ENCODE measurements around the gene PLCE1.
A peak's percentile ranks its signal among the peaks of the same experiment; 100 is the strongest.

DNA sequence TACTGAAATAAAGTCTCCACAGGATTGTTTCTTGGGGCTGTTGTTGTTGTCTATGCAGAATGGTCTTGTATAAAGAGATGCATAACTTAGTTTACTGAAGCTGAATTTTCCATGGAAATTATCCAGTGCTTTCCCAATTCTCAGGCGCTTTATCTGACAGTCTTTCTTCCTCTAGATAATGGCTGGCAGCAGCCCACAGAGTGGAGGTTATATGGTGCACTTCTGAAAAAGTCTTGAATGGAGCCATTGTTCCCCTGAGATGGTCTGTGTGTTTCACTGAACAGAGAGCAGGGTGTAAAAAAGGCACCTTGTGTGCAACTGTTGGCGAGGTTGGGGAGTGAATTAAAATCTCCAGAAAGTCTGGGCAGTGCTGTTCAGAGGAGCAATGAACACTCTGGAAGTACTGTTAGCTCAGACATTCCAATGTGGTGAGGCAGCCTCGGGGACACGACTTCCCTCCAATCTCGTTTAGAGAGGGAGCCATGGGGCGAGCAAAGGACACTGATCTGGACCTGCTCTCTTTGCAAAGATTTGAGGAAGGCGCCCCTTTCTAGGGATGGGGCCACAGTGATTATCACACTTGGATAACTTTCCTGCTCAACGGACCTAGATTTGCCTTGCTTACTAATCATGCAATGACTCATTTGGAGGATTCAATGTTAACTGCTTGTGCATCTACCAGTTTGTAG lies 2.0 kb upstream of the PLCE1 start:
- TF ChIP-seq, protein P1, sequence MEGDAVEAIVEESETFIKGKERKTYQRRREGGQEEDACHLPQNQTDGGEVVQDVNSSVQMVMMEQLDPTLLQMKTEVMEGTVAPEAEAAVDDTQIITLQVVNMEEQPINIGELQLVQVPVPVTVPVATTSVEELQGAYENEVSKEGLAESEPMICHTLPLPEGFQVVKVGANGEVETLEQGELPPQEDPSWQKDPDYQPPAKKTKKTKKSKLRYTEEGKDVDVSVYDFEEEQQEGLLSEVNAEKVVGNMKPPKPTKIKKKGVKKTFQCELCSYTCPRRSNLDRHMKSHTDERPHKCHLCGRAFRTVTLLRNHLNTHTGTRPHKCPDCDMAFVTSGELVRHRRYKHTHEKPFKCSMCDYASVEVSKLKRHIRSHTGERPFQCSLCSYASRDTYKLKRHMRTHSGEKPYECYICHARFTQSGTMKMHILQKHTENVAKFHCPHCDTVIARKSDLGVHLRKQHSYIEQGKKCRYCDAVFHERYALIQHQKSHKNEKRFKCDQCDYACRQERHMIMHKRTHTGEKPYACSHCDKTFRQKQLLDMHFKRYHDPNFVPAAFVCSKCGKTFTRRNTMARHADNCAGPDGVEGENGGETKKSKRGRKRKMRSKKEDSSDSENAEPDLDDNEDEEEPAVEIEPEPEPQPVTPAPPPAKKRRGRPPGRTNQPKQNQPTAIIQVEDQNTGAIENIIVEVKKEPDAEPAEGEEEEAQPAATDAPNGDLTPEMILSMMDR (IDR thresholded peaks at IDR 0.05) = no peak
- TF ChIP-seq ZFP36 (IDR thresholded peaks at IDR 0.05; ENCODE audit: borderline replicate concordance, partially characterized antibody) (no peak), POLR2AphosphoS2 (conservative IDR thresholded peaks at IDR 0.05; ENCODE audit: low read length) (no peak), FOSL2 (IDR thresholded peaks at IDR 0.05) (peak; percentile 51; the same call in 1 of the 2 replicates), FOSL2 (CRISPR knock-in tag; IDR thresholded peaks at IDR 0.05) (peak; percentile 83; the same call in 1 of the 2 replicates), CBX8 (IDR thresholded peaks at IDR 0.05) (no peak), POLR2A (IDR thresholded peaks at IDR 0.05; ENCODE audit: low read length) (no peak), RARB (CRISPR knock-in tag; IDR thresholded peaks at IDR 0.05) (no peak), CEBPB (IDR thresholded peaks at IDR 0.05) (peak in 1 of 2 experiments; percentile 2; a peak in 1 of 4 replicates), NR3C1 (IDR thresholded peaks at IDR 0.05) (no peak), RNF2 (IDR thresholded peaks at IDR 0.05; ENCODE audit: borderline replicate concordance, low read depth) (no peak)
